Adrenal gland (tissue), 12 donors: ENCODE measurements around the gene NUDT4. TPM values are rescaled to one million over a fixed set of nuclear protein-coding genes. Genes with fewer than 3 reads are reported as not detected.
A peak's percentile ranks its signal among the peaks of the same experiment; 100 is the strongest.

ENCODE experiments used
- DNase-seq, 7 donors: peaks; one replicate each; pipeline ENCODE4 v3.0.0-alpha.2; 2019 to 2020
- H3K27ac ChIP-seq, 5 donors: fragments of 200-600 bp; sonication (generic) in 4 of 5; 1 replicate in 3 of 5; 2 replicates in 2 of 5; pipeline versions ENCODE4 v1.5.1 to v1.8.0; 2016 to 2020; ENCODE audit warnings: mild to moderate bottlenecking in 1 of 5
- H3K27me3 ChIP-seq: fragments of 200-600 bp; 2 replicates; pipeline ENCODE4 v1.8.0; 2021
- H3K36me3 ChIP-seq, 2 donors: fragments of 200-600 bp; replicated peaks in 1 of 2; 1 replicate in 1 of 2; 2 replicates in 1 of 2; pipeline versions ENCODE4 v1.5.1 to v1.8.0; 2018 to 2022
- H3K4me1 ChIP-seq, 2 donors: fragments of 200-600 bp; replicated peaks in 1 of 2; 1 replicate in 1 of 2; 2 replicates in 1 of 2; pipeline versions ENCODE4 v1.5.1 to v1.8.0; 2018 to 2021
- H3K4me3 ChIP-seq, 4 donors: fragments of 200-600 bp; sonication (generic) in 3 of 4; one replicate each; pipeline ENCODE4 v1.5.1; 2016 to 2018
- H3K9me3 ChIP-seq, 3 donors: fragments of 200-600 bp; sonication (generic) in 1 of 3; replicated peaks in 1 of 3; 1 replicate in 2 of 3; 2 replicates in 1 of 3; pipeline versions ENCODE4 v1.5.1 to v1.8.0; 2016 to 2021
- CTCF ChIP-seq, 6 experiments: fragments of 450-650 bp in 4 of 6; fragments of 200-600 bp in 2 of 6; sonication (generic) in 1 of 6; IDR thresholded peaks; 1 replicate in 5 of 6; 2 replicates in 1 of 6; pipeline versions ENCODE4 v1.5.1 to v1.8.0; 2016 to 2021; ENCODE audit warnings: antibody characterized with exemption in 6 of 6, mild to moderate bottlenecking in 2 of 6, moderate library complexity in 1 of 6
- POLR2A ChIP-seq, 2 donors: fragments of 450-650 bp; IDR thresholded peaks; one replicate each; pipeline ENCODE4 v1.6.1; 2017; ENCODE audit warnings: antibody characterized with exemption in 2 of 2, mild to moderate bottlenecking in 2 of 2, moderate library complexity in 1 of 2
- WGBS, 4 donors: extraction: QIAGEN DNeasy Blood & Tissue Kit in 2 of 4; methylation state at CpG; one replicate each; pipeline versions ENCODE4 v1.1.5 to v1.1.7; 2013 to 2017; 5-methylcytosine and 5-hydroxymethylcytosine counted together
- intact Hi-C, 2 donors: fragments of 100-400 bp; cut with DNase I; formaldehyde crosslinking; loops; one replicate each; pipeline versions ENCODE4 v1.14.1 to v1.15.0; 2022 to 2023
- polyA plus RNA-seq, 3 donors: library from polyadenylated mRNA; stranded (reverse); fragments of 200-250 nt in 2 of 3; fragments of 350-450 nt in 1 of 3; fragmentation: Illumina TruSeq in 1 of 3; extraction: RNeasy Lipid Tissue Mini Kit (QIAGEN cat#74804) in 1 of 3; gene quantifications; one replicate each; pipeline ENCODE4 v1.2.3, GENCODE V29; 2013 to 2014
- total RNA-seq, 9 donors: library from RNA; depleted of rRNA in 4 of 9; stranded (reverse); fragments of >200 nt in 4 of 9; fragments of 120-200 nt in 1 of 9; fragmentation: NEBNext Ultra II Directional in 1 of 9; extraction: Animal tissue kit (Norgen Biotek cat#: 25700) in 1 of 9; gene quantifications; one replicate each; pipeline versions ENCODE4 v1.1.0 to v1.2.4, GENCODE V29; 2013 to 2023
- donor health status: healthy with polysubstance abuse.
- donor health status: Bipolar disorder and iron deficiency.
- donor health status: DM: yes; HTN: yes; CAD: no.
- donor health status: DM: no; HTN: no; CAD: no.
- donor health status: DM: no; HTN: no; CAD: no.
- donor health status: DM: yes; HTN: yes; CAD: no.

The NUDT4 gene
- total and polyA plus RNA-seq, 12 donors: 23.0 to 195 (median 137) TPM

GRCh38 chr12:93341409-93342049, 36.2 kb upstream of the NUDT4 start:
- 35 to 54% (median 46%) methylated on average over 2 to 3 of the region's 3 CpGs for WGBS, 4 donors
- TF ChIP-seq POLR2A (IDR thresholded peaks at IDR 0.05) (no peak), CTCF (IDR thresholded peaks at IDR 0.05) (no peak)
- H3K9me3 ChIP-seq: no peaks in the 10 kb centered on the region
- H3K27me3 ChIP-seq: no peaks in the 10 kb centered on the region
- no peaks in the 10 kb centered on the region for H3K36me3 ChIP-seq
- no peak overlapping the region for H3K4me3 ChIP-seq
- no peaks in the 10 kb centered on the region for H3K4me1 ChIP-seq
- H3K27ac ChIP-seq: no peak overlapping the region
- no peak for DNase-seq
- intact Hi-C loops: no loop called here

GRCh38 chr12:93347054-93347785, 30.5 kb upstream of the NUDT4 start:
- H3K36me3 ChIP-seq: no peaks in the 10 kb centered on the region
- H3K4me3 ChIP-seq: no peak overlapping the region
- peaks cover 0 to 11% of the 10 kb centered on the region in 2 donors for H3K4me1 ChIP-seq
- TF ChIP-seq CTCF (IDR thresholded peaks at IDR 0.05): no peak
- TF ChIP-seq POLR2A (IDR thresholded peaks at IDR 0.05): no peak
- intact Hi-C loops: no loop called here
- H3K9me3 ChIP-seq: no peaks in the 10 kb centered on the region
- H3K27me3 ChIP-seq: no peaks in the 10 kb centered on the region
- no peak overlapping the region for H3K27ac ChIP-seq
- DNase-seq: no peak
- 61 to 77% (median 71%) methylated on average over 8 of the region's 8 CpGs for WGBS, 4 donors

- H3K4me3 ChIP-seq: no peak overlapping the region
- H3K27me3 ChIP-seq: no peaks in the 10 kb centered on the region
- intact Hi-C loops: no loop called here
- no peaks in the 10 kb centered on the region for H3K9me3 ChIP-seq
- WGBS, 4 donors: 64 to 78% (median 71%) methylated on average over 10 of the region's 10 CpGs
- DNase-seq: peak in 1 of 7 donors; percentile 24
- H3K36me3 ChIP-seq: no peaks in the 10 kb centered on the region
- H3K4me1 ChIP-seq: peaks cover 0 to 11% of the 10 kb centered on the region in 2 donors
- H3K27ac ChIP-seq: no peak overlapping the region
- no peak for TF ChIP-seq POLR2A (IDR thresholded peaks at IDR 0.05)
- no peak for TF ChIP-seq CTCF (IDR thresholded peaks at IDR 0.05)
Observed at GRCh38 chr12:93348575-93349435, 28.9 kb upstream of the NUDT4 start.

- peaks cover 0 to 11% of the 10 kb centered on the region in 2 donors for H3K4me1 ChIP-seq
- 95 to 100% (median 97%) methylated on average over 1 of the region's 1 CpG for WGBS, 4 donors
- intact Hi-C loops: no loop called here
Observed at GRCh38 chr12:93351726-93352125, 26.0 kb upstream of the NUDT4 start.

More at GRCh38 chr12:93351726-93352125, 26.0 kb upstream of the NUDT4 start:
- Histone ChIP-seq H3K4me3 (no peak overlapping the region), H3K36me3 (no peaks in the 10 kb centered on the region), H3K9me3 (no peaks in the 10 kb centered on the region), H3K27ac (no peak overlapping the region), H3K27me3 (no peaks in the 10 kb centered on the region)
- TF ChIP-seq POLR2A (IDR thresholded peaks at IDR 0.05) (no peak), CTCF (IDR thresholded peaks at IDR 0.05) (no peak)
- no peak for DNase-seq
